ENCODE measurements around the gene RBX1.

DNA sequence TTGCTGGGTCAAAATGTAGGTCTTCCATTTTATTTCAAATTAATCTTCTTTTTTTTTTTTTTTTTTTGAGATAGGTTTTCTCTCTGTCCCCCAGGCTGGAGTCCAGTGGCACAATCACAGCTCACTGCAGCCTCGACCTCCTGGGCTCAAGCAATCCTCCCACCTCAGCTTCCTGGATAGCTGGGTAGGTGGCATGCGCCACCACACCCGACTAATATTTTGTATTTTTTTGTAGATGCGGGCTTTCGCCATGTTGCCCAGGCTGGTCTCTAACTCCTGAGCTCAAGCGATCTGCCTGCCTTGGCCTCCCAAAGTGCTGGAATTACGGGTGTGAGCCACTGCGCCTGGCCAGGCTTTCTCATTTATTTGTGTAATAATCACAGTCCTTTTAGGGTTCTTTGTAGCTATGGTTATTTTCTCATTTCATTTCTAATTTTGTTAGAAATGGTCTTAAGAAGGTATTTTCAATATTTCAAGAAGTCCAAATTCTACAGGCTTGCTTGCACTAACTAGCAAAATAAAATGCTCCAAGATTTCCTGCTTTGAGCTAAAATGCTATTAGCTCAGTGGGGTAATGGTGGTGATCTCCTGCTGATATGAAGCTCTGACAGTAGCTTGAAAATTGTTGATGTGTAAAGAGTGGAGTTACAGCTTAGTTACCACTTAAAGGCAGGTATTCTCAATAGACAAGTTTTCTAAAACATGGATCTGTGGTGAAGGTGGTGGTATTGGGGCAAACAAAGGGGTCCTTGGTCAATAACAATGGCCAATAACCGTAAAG is 50.0 kb downstream of the RBX1 start:
- TF ChIP-seq CTCF (IDR thresholded peaks at IDR 0.05; ENCODE audit: poor library complexity, severe bottlenecking) (no peak), REST (IDR thresholded peaks at IDR 0.05; ENCODE audit: borderline replicate concordance) (no peak), MXI1 (conservative IDR thresholded peaks at IDR 0.05; ENCODE audit: poor library complexity, severe bottlenecking) (no peak), TAF1 (IDR thresholded peaks at IDR 0.05; ENCODE audit: low read depth) (no peak)
